ENCODE results near the gene CDYL2.
"Not testable (repeated sequence)": the region's sequence is repeated elsewhere in the genome, so short reads cannot be mapped to it uniquely, and the experiment has no call there.

CDYL2 gene

GRCh38 chr16:80807906-80808305 is 3.5 kb upstream of the CDYL2 start:
- DNase-seq: no peak

GRCh38 chr16:80806927-80807340 is 2.5 kb upstream of the CDYL2 start:
- DNase-seq: peak; percentile 61 to 64

- DNase-seq: no peak
Measured at GRCh38 chr16:80806289-80806688, 1.9 kb upstream of the CDYL2 start.

GRCh38 chr16:80804056-80804525 is 307 bp downstream of the CDYL2 start:
- DNase-seq: peak; percentile 69 to 72

GRCh38 chr16:80803339-80804055 is 901 bp downstream of the CDYL2 start:
- peak; percentile 56 to 57 for DNase-seq

- no peak for DNase-seq
Measured at GRCh38 chr16:80802902-80803301, 1.5 kb downstream of the CDYL2 start.

- no peak for DNase-seq
Measured at GRCh38 chr16:80802138-80802537, 2.3 kb downstream of the CDYL2 start.

GRCh38 chr16:80794071-80794470 is 10.3 kb downstream of the CDYL2 start:
- DNase-seq: no peak

- DNase-seq: no peak
Measured at GRCh38 chr16:80792031-80792430, 12.4 kb downstream of the CDYL2 start.

GRCh38 chr16:80791411-80791810 is 13.0 kb downstream of the CDYL2 start:
- DNase-seq: no peak

- DNase-seq: no peak
Measured at GRCh38 chr16:80790751-80791150, 13.6 kb downstream of the CDYL2 start.

- no peak for DNase-seq
Measured at GRCh38 chr16:80788027-80788426, 16.4 kb downstream of the CDYL2 start.

GRCh38 chr16:80786561-80786960 is 17.8 kb downstream of the CDYL2 start:
- not testable (repeated sequence) for DNase-seq

- DNase-seq: no peak
Measured at GRCh38 chr16:80784951-80785350, 19.4 kb downstream of the CDYL2 start.

- no peak for DNase-seq
Measured at GRCh38 chr16:80778703-80779102, 25.7 kb downstream of the CDYL2 start.

- no peak for DNase-seq
Measured at GRCh38 chr16:80776856-80777255, 27.5 kb downstream of the CDYL2 start.

- no peak for DNase-seq
Measured at GRCh38 chr16:80775450-80775849, 28.9 kb downstream of the CDYL2 start.

GRCh38 chr16:80766798-80767197 is 37.6 kb downstream of the CDYL2 start:
- DNase-seq: no peak

GRCh38 chr16:80759419-80760162 is 44.8 kb downstream of the CDYL2 start:
- no peak for DNase-seq

- no peak for DNase-seq
Measured at GRCh38 chr16:80754476-80754875, 49.9 kb downstream of the CDYL2 start.

GRCh38 chr16:80752541-80752940 is 51.9 kb downstream of the CDYL2 start:
- no peak for DNase-seq

GRCh38 chr16:80751167-80751566 is 53.2 kb downstream of the CDYL2 start:
- no peak for DNase-seq

GRCh38 chr16:80746231-80746630 is 58.2 kb downstream of the CDYL2 start:
- no peak for DNase-seq

GRCh38 chr16:80744856-80745255 is 59.5 kb downstream of the CDYL2 start:
- no peak for DNase-seq

Data from stimulated activated CD4-positive, alpha-beta T cell treated with anti-CD3 and anti-CD28 coated beads, Interleukin-2, amount 100 ng/mL, for 24 hours (primary cell).